NCI-H460 (cell line): Measurements from ENCODE around the gene HIPK2. TPM values are rescaled to one million over a fixed set of nuclear protein-coding genes. Genes with fewer than 3 reads are reported as not detected.
A peak's percentile ranks its signal among the peaks of the same experiment; 100 is the strongest.

Source experiments
- DNase-seq: peaks from one replicate; pipeline ENCODE4 v3.0.0-alpha.2; 2016; ENCODE audit warnings: low read depth; ENCODE audit errors: extremely low read depth
- total RNA-seq: library from RNA; depleted of rRNA; stranded (reverse); fragments of >200 nt; shearing (Covaris generic); gene quantifications from 2 replicates; pipeline ENCODE4 v1.2.3, GENCODE V29; 2014

HIPK2 gene
- total RNA-seq, 1 experiment from 2014 or later, result 20.6 TPM

DNA sequence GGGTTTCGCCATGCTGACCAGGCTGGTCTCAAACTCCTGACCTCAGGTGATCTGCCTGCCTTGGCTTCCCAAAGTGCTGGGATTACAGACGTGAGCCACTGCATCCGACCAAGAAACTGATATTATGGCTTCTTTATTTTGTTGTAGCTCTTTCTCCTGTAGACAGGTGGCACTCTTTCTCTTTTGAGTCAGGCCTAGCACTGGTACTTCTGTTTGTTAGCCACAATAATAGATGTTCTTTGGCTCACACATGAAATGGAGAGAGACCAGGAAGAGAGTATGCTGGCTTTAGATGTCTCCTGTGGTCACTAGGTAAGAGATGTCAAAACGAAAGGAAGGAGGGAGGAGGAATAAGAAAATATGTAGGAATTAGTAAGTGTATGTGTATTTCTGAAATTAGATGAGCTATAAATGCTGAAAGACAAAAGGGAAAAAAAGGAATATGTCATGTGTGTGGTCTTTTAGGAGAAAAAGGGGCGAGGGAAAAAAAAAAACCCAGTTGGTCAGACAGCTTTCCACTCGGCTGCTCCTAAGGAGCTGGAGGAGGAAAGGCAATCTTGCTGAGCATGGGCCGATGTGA is 175.6 kb downstream of the HIPK2 start:
- peak; percentile 33 for DNase-seq

DNA sequence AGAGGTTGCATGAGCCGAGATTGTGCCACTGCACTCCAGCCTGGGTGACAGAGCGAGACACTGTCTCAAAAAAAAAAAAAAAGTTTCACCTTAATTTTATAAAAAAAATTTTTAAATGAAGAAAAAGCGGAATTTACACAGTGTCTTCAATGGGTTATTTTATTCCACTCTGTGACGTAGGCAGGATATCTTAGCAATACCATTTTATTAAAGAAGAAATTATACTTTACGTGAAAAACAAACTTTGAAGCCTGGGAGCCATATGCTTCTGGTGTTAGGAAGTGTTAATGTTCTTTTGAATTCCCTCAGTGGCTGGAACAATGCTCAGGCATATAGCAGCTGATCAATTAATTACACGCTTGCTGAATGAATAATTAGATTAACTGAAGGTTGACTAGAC is 176.6 kb downstream of the HIPK2 start:
- DNase-seq, result no peak

DNA sequence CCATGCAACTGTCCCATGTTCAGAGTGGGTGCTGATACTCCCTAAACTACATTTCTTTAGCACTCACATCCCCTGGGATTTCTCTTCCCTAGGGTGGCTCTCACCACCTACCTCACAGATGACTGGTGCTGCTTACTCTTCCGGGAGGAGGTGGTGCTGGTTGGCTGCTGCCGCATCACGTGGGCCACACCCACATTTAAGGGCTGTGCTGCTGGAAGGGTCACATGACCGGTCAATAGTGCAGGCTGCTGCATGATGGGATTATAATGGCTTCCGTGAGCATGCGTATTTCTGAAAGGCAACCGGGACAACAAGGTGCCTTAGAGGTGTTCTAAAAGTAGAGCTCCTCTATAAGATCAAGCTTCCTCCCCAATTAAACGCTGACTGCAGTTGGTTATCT is 177.5 kb downstream of the HIPK2 start:
- no peak for DNase-seq

DNA sequence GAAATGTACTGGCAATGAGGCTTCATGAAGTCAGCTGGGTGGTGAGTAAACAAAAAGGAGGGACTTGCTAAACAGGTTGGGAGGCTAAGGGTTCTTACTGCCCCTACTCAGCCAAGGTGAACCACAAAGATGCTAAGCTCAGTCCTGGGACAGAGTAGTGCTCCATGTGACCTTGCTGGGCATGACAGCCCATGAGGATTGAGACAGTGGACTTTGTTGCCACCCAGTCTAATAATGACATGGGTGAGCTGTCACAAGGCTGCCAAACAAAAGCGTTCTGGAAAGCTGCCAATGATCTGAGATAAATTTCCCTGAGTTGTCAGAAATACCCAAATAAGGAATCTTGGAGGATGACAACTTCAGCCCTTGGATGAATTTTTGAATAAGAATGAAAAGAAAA is 179.2 kb downstream of the HIPK2 start:
- no peak for DNase-seq

DNA sequence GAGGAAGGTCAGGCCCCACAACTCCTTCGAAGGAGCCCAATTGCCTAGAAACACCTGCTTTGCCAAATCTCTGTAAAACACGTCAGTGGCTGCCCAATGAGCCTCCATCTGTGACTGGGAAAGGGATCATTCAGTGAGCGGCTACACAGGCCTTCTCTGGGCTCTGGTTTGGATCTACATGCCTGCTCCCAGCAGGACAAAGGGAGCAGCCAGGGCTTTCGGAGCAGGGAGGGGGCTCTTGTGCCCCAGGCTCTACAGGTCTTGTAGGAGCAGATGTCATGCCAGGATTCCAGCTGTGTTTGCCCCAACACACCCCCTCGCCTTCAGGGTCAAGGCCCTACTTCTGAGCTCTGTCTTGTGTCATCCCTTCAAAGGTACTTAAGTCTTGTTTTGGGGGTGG is 180.8 kb downstream of the HIPK2 start:
- no peak for DNase-seq

DNA sequence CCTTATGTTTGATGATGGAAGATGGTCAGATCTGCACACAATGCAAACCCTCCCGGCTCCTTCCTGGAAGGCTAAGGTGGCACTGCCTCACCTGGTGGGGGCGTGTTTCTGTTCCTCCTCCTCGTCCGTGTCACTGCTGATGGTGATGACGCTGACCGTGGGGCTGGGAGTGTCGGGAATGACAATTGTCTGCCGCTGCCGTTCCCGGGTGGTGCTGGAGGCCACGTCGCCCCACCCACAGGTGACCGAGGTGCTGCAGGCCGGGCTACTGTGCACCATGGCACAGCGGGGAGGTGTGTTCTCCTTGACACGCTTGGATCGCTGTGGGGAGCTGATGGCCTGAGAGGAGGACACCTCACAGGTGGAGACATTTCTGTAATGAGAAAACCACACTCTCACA is 181.2 kb downstream of the HIPK2 start:
- DNase-seq, result no peak

DNA sequence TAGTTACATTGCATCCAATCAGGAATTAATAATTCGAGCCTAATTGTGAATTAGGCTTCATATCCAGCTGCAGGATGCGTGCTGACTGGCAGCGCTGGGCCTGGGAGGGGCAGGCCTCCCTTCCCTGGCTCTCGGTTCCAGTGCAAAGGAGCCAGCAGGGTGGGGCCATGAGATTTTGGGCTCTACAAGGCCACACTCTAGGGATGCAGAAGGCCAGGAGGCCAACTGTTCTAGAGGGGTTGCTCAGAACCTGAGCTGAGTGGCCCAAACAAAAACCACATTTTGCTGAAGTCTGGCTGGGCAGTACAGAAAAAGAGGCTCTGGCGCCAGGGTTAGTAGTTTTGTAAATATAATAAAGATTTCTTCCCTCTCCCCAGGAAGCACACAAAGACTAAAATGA is 182.0 kb downstream of the HIPK2 start:
- no peak for DNase-seq

DNA sequence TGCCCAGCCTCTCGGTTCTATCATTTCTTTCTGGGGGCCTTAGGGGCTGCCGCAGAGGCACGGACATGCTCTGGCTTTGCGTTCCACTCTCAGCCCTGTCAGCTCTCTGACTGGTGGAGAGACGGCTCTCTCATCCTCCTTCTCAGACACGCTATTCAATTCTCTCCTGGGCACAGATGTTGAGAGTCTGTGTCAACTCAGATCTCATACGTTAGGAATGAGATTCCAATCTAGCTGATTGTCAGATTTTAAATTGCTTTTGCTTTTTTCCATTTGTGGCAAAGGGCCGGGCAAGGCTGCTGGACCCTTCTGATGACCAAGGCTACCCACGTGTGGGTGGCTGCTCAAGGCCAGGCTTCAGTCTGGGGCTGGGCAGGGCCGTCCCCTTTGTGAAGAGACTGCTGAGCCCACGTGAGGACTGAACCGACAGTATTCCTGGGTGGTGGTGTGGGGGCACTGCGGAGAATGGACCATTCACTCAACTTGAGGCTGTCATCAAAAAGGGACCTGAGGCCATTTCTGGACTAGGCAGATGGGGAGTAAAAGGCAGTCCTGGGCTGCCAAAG is 182.8 kb downstream of the HIPK2 start:
- no peak for DNase-seq

DNA sequence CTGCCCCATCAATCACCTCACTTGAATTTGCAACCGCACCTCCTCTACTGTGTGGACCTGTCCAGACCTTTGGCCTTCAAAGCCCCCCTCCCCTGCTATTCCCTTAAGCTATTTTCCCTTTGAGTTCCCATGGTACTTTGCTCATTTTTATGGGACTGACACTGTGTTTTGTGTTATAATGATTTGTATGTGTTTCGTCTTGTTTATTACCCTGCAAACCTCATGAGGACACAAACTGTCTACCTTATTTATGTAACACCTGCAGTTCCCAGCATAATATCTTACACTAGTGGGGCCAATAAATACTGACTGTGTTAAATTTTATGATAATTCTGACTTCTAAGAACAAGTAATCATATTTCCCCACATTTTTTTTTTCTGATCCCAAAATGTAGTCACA is 183.7 kb downstream of the HIPK2 start:
- DNase-seq, result no peak

DNA sequence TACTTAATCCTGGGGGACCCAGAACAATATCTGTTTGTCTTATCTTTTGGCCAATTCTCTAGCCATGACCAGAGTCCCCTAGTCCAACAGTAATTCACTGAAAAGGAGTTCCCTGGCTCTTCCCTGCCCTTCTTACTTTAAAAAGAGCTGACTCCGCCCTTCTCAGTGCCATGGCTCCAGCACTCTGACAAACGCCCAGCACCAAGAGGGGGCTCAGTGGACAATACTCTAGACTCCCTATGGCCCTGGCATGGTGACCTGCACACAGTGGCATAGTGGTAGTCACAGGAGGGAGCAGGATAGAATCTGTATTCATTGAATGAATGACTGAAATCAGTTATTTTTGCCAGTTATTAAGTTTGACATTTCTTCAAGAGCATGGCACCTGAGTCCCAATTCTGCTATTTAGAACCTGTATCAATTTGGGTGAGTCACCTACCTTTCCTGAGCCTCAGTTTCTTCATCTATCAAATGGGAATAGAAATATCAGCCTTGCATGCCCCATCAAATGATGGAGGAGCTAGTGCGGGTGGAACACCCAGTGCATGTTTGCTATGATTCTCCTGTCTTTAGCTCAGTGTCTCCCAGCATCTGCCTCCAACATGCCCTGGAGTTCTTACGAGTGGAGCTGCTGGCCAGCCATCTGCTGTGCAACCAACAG is 184.9 kb downstream of the HIPK2 start:
- DNase-seq, result no peak

DNA sequence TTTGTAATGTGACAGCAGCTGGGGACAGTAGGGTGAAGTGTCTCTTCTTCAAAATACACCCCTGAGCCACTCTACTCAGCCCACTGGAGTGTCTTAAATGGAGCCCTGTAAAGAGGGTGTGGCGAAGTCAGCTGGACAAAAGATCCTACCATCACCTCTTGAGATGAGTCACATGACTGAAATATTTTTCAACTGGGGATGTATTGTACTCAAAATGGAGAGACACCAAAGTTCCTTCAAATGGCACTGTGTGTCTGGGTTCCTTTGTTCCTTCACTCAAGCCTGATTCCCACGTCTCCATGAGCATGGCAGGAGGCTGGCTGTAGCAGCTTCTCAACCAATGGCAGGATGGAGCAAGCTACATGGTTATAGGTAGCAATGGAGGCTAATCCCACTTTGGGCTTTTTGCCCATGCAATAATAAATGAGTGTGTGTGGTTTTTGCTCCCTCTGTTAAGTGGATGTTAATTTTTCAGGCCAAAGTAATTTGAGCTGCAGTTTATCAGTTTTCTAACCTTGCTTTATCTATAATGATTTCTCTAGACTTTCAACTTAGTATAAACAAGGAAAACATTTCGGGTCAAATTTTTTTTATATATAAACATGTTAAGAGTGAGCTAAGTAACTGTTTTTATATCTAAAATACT is 186.1 kb downstream of the HIPK2 start:
- no peak for DNase-seq

DNA sequence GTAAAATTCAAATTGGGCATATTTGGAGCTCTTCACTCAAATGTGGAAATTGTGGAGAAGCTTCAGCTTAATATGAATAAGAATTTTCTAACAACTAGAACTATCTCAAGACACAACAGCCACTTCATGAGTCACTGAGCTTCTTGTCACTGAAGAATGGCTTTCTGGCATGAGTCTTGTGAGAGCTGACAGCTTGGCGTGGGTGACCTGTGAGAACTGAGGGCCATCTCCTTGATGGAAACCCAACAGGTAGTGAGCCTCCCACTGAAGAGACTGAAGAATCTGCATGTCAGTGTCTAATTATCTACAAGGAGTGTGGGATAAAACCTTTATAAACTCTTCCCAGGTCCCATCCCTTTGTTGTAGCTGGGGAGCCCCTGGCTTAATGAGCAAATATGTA is 188.3 kb downstream of the HIPK2 start:
- no peak for DNase-seq

DNA sequence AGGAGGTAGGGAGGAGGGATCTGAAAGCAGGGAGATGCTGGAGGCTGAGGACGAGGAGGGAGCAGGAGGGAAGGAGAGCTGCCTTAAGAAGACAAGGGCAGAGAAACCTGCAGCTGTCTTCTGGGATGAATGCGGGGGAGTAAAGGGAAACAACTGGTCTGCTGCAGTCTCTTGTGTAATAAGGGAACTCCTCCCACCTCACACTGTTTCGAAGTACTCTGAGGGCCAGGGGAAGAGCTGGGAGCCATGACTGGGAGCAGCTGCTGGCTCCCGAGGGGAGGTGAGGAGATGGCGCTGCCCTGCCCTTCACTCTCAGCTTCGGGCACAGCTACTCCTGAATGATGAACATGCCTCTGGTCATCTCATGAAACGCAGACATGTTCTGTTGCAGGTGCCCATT is 189.2 kb downstream of the HIPK2 start:
- DNase-seq, result no peak

DNA sequence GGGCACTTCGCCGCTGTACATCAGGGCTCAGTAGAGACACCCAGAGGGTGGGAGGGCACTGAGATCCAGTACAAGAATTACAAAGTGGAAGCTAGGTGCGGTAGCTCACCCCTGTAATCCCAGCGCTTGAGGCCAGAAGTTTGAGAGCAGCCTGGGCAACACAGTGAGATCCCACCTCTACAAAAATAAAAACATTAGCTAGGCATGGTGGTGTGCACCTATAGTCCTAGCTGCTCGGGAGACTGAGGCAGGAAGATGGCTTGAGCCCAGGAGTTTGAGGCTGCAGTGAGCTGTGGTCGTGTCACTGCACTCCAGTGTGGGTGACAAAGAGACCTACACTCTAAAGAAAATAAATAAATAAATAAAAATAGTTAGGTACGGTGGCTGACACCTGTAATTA is 190.3 kb downstream of the HIPK2 start:
- no peak for DNase-seq

DNA sequence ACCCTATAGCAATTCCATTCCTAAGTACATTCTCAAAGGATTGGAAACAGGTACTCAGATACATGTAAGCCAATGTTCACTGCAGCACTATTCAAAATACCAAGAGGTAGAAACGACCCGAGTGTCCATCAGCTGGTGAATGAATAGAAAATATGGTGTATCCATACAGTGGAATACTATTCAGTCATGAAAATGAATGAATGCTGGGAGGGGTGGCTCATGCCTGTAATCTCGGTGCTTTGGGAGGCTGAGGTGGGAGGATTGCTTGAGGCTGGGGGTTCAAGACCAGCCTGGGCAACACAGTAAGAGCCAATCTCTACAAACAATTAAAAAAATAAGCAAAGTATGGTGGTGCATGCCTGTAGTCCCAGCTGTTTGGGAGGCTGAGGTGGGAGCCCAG is 191.5 kb downstream of the HIPK2 start:
- DNase-seq, result no peak

DNA sequence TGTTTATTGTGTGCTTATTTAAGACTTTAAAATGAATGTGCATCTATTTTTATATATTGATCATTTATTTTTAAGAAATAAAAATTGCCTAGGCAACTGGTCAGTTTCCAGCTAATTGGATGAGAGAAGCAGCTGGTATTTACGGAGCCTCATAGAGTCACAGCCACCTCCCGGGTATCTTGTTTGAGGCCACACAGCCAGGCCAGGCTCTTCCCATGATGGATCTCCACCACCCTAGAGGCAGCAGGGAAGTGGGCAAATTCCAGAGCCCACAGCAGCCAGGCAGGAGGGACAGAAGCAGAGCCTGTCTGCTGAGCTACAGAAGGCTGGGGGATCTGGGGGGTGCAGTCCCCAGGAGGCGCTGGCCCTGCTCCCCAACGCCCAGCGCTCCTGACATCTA is 192.8 kb downstream of the HIPK2 start:
- no peak for DNase-seq

DNA sequence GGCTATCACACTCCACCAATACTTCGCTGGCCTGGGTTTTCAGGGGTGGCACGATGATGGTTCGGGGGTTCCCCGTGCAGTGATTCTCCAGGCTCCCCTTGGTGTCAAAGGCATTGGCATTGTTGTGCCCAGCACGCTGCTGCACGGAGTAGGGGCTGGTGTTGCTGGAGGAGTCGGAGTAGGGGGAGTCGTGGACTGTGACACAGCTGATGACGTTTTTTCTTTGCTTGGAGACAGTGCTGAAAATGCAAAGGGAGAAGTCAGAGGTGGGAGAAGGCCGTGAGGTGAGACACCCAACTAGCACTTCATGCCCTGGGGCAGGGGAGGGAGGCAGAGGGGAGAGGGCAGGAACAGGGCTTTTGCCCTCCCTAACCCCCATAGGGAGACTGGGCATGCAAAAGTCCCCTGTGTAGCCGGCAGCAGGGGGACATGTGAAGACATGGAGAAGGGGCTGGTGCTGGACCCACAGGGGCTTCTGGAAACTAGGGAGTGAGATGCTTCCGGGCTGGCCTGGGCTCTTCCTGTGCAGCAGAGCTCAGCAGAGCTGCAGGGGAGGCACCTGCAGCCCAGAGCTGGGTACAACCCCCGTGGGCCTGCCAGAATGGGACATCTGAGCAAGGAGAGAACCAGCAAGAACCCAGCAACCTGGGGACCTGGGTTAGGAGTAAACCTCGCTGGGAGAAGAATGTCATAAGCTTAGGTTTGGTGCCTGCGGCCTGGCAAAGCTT is 193.8 kb downstream of the HIPK2 start:
- DNase-seq, result no peak

DNA sequence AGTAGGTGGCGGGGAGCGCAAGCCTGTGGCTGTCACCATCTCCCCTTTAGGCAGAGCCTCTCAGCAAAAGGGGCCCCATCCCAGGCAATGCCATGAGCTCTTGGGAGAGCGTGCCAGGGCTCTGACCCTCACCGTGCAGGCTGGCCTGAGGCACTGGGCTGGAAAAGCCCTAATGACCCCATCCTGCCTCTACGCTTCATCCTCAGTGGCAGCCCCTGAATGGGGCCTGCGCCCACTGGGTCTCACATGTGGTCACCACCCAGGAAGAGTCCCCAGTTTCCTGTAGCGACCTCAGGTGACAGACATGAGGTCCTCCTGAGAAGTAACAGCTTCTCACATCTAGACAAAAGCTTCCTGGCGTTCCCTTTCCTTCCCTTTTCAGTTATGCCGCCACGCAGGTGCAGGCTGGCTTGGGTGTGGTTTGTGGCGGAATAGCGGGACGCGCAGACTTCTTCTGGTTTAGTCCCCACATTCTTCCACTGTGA is 195.1 kb downstream of the HIPK2 start:
- DNase-seq, result no peak

DNA sequence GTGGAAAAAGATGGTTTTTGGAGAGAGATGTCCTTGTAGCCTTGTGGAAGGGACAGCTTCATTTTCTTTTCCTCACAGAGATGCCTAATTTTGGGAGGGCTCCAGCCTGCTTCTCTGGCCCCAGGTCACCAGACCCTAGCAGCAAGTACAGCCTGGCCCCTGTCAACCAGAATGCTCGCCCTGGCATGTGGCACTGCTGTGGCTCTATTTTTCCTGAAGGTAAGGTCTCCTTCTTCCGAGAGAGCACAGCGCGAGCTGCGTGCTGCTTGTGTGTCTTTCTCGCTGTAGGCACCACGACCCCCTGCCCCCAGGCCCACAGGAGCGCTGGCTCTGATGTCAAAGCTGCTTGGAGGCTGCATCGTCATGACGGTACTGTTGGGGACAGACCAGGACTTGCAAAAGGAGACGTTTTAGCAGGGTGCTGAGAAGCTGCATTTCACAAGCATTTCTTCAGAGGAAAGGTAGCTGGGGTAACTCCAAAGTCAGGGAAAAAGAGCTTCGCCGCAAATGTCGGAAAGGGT is 195.6 kb downstream of the HIPK2 start:
- DNase-seq, result no peak

DNA sequence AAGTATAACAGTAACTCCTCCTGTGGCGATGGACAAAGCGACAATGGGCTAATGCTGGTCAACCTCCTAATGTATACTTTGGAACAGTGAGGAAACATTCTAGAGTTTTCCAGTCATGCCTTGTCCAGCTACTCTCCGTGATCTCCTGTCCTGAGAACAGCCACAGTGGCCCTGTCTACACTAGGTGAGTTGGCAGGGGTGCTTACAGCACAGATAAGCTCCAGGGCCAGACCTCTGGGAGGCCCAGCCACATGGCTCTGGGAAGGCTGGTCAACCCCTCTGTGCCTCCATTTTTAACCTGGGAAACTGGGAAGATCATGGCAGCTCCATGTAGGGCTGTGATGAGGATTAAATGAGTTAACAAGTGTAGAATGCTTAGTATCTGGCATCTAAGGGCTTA is 197.4 kb downstream of the HIPK2 start:
- DNase-seq, result no peak
